Upper lobe of left lung (tissue), 6 donors: ENCODE measurements around the gene ONECUT1. TPM values are rescaled to one million over a fixed set of nuclear protein-coding genes. Genes with fewer than 3 reads are reported as not detected.

Experiments used
- ATAC-seq, 2 donors: fragments of 200-7000 bp; cut with Tn5 transposase; one replicate each; pipeline ENCODE4 v1.9.1; 2022; ENCODE audit warnings: mild to moderate bottlenecking in 2 of 2, moderate library complexity in 2 of 2; ENCODE audit not compliant: low FRiP score in 2 of 2
- DNase-seq, 2 donors: peaks; one replicate each; pipeline ENCODE4 v3.0.0-alpha.2; 2019 to 2020
- H3K27ac ChIP-seq, 4 donors: fragments of 200-600 bp; sonication (generic); one replicate each; pipeline ENCODE4 v1.5.1; 2016 to 2019
- H3K27me3 ChIP-seq, 4 donors: fragments of 200-600 bp; sonication (generic); one replicate each; pipeline ENCODE4 v1.5.1; 2017 to 2019
- H3K36me3 ChIP-seq, 4 donors: fragments of 200-600 bp; sonication (generic); one replicate each; pipeline ENCODE4 v1.5.1; 2016 to 2019
- H3K4me1 ChIP-seq, 4 donors: fragments of 200-600 bp; sonication (generic); one replicate each; pipeline ENCODE4 v1.5.1; 2018 to 2019
- H3K4me3 ChIP-seq, 4 donors: fragments of 200-600 bp; sonication (generic); one replicate each; pipeline ENCODE4 v1.5.1; 2017 to 2019; ENCODE audit warnings: mild to moderate bottlenecking in 2 of 4, moderate library complexity in 1 of 4
- H3K9me3 ChIP-seq, 4 donors: fragments of 200-600 bp; sonication (generic); one replicate each; pipeline ENCODE4 v1.5.1; 2018 to 2019
- CTCF ChIP-seq, 6 experiments: fragments of 450-650 bp in 4 of 6; fragments of 200-600 bp in 2 of 6; sonication (generic) in 2 of 6; IDR thresholded peaks; one replicate each; pipeline ENCODE4 v1.5.1; 2016 to 2019; ENCODE audit warnings: antibody characterized with exemption in 6 of 6
- EP300 ChIP-seq, 4 donors: sonication (generic); formaldehyde crosslinking; IDR thresholded peaks; one replicate each; pipeline ENCODE4 v1.5.1; 2017; ENCODE audit warnings: antibody characterized with exemption in 4 of 4, control low read depth in 2 of 4
- POLR2A ChIP-seq, 4 donors: fragments of 450-650 bp; IDR thresholded peaks; one replicate each; pipeline ENCODE4 v1.5.1; 2016 to 2017; ENCODE audit warnings: antibody characterized with exemption in 4 of 4, mild to moderate bottlenecking in 2 of 4
- POLR2AphosphoS5 ChIP-seq, 2 donors: sonication (generic); formaldehyde crosslinking; IDR thresholded peaks; one replicate each; pipeline ENCODE4 v1.5.1; 2017; ENCODE audit warnings: antibody characterized with exemption in 2 of 2
- WGBS, 2 donors: methylation state at CpG; one replicate each; pipeline ENCODE4 v1.1.5; 2017 to 2018; 5-methylcytosine and 5-hydroxymethylcytosine counted together
- total RNA-seq, 6 donors: library from RNA; depleted of rRNA in 4 of 6; stranded (reverse); fragments of >200 nt in 4 of 6; gene quantifications; one replicate each; pipeline versions ENCODE4 v1.1.0 to v1.2.1, GENCODE V29; 2016 to 2021
- donor health status: DM: no; HTN: no; CAD: no; lungs with moderate emphysema.
- donor health status: DM: no; HTN: yes; CAD: no; lungs with severe emphysema.

ONECUT1 gene
- total RNA-seq, 6 donors from 2014 or later: 0.17 TPM; not detected in 5

GRCh38 chr15:52737720-52738119, 52.4 kb downstream of the ONECUT1 start:
- Histone ChIP-seq H3K4me1 (peaks cover 4 to 12% (median 7%) of the 10 kb centered on the region in 4 donors), H3K36me3 (no peaks in the 10 kb centered on the region), H3K9me3 (no peaks in the 10 kb centered on the region), H3K4me3 (no peak overlapping the region), H3K27me3 (no peaks in the 10 kb centered on the region), H3K27ac (no peak overlapping the region)
- WGBS, 2 donors: 65 to 89% methylated on average over 3 of the region's 3 CpGs
- TF ChIP-seq EP300 (IDR thresholded peaks at IDR 0.05) (no peak), POLR2AphosphoS5 (IDR thresholded peaks at IDR 0.05) (no peak), CTCF (IDR thresholded peaks at IDR 0.05) (no peak), POLR2A (IDR thresholded peaks at IDR 0.05) (no peak)
- ATAC-seq (no peak), DNase-seq (no peak)

- WGBS, 2 donors: 52 to 60% methylated on average over 4 of the region's 4 CpGs
- TF ChIP-seq CTCF (IDR thresholded peaks at IDR 0.05) (peak; percentile 72 to 90 (median 85)), POLR2AphosphoS5 (IDR thresholded peaks at IDR 0.05) (no peak)
- DNase-seq (peak in 1 of 2 donors; percentile 50), ATAC-seq (peak; percentile 86 to 90)
- Histone ChIP-seq H3K36me3 (no peaks in the 10 kb centered on the region), H3K9me3 (no peaks in the 10 kb centered on the region), H3K4me3 (no peak overlapping the region), H3K27me3 (no peaks in the 10 kb centered on the region), H3K27ac (no peak overlapping the region), H3K4me1 (peaks cover 4 to 18% (median 8%) of the 10 kb centered on the region in 4 donors)
These were observed 54.7 kb downstream of the ONECUT1 start for GRCh38 chr15:52735231-52736089.

GRCh38 chr15:52734329-52734728, 55.8 kb downstream of the ONECUT1 start:
- DNase-seq (no peak), ATAC-seq (no peak)
- Histone ChIP-seq H3K27me3 (no peaks in the 10 kb centered on the region), H3K4me3 (no peak overlapping the region), H3K9me3 (no peaks in the 10 kb centered on the region), H3K4me1 (peaks cover 4 to 26% (median 16%) of the 10 kb centered on the region in 4 donors), H3K27ac (no peak overlapping the region), H3K36me3 (no peaks in the 10 kb centered on the region)
- no peak for TF ChIP-seq POLR2A (IDR thresholded peaks at IDR 0.05)
- TF ChIP-seq EP300 (IDR thresholded peaks at IDR 0.05): no peak
- no peak for TF ChIP-seq POLR2AphosphoS5 (IDR thresholded peaks at IDR 0.05)
- TF ChIP-seq CTCF (IDR thresholded peaks at IDR 0.05): no peak
- 51 to 68% methylated on average over 3 of the region's 3 CpGs for WGBS, 2 donors

GRCh38 chr15:52733696-52734255, 56.4 kb downstream of the ONECUT1 start:
- no peak overlapping the region for H3K4me3 ChIP-seq
- no peaks in the 10 kb centered on the region for H3K9me3 ChIP-seq
- H3K36me3 ChIP-seq: no peaks in the 10 kb centered on the region
- peaks cover 4 to 26% (median 16%) of the 10 kb centered on the region in 4 donors for H3K4me1 ChIP-seq
- H3K27me3 ChIP-seq: no peaks in the 10 kb centered on the region
- ATAC-seq: peak; percentile 9 to 17
- H3K27ac ChIP-seq: peak overlapping the region in 1 of 4 donors; percentile 48
- TF ChIP-seq POLR2A (IDR thresholded peaks at IDR 0.05): no peak
- no peak for TF ChIP-seq POLR2AphosphoS5 (IDR thresholded peaks at IDR 0.05)
- no peak for TF ChIP-seq EP300 (IDR thresholded peaks at IDR 0.05)
- TF ChIP-seq CTCF (IDR thresholded peaks at IDR 0.05): no peak
- 80 to 83% methylated on average over 1 of the region's 1 CpG for WGBS, 2 donors
- DNase-seq: no peak
